GM19351 (cell line): ENCODE data around the gene PDHB.
"Not testable (repeated sequence)": the region's sequence is repeated elsewhere in the genome, so short reads cannot be mapped to it uniquely, and the experiment has no call there.

Experiments
- ATAC-seq: cut with Tn5 transposase; IDR thresholded peaks from one replicate; pipeline ENCODE4 v1.9.1; 2021; ENCODE audit warnings: mild to moderate bottlenecking, moderate library complexity; ENCODE audit not compliant: unreplicated experiment

The PDHB gene

GRCh38 chr3:58440996-58441355 lies 7.3 kb upstream of the PDHB start:
- ATAC-seq = not testable (repeated sequence)

DNA sequence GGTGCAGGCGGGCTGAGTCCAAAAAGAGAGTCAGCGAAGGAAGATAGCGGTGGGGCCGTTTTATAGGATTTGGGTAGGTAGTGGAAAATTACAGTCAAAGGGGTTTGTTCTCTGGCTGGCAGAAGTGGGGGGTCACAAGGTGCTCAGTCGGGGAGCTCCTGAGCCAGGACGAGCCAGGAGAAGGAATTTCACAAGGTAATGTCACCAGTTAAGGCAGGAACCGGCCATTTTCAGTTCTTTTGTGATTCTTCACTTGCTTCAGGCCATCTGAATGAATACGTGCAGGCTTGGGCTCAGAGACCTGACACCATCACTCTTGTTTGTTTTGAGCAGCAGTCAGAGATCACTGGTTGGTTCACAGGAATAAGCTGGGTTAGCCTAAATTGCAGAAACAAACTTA lies 3.6 kb upstream of the PDHB start:
- not testable (repeated sequence) for ATAC-seq

GRCh38 chr3:58434990-58435389 lies 1.4 kb upstream of the PDHB start:
- no peak for ATAC-seq

- ATAC-seq = no peak
Observed at GRCh38 chr3:58434511-58434910, 879 bp upstream of the PDHB start.

GRCh38 chr3:58434168-58434504 lies 504 bp upstream of the PDHB start:
- ATAC-seq = no peak

DNA sequence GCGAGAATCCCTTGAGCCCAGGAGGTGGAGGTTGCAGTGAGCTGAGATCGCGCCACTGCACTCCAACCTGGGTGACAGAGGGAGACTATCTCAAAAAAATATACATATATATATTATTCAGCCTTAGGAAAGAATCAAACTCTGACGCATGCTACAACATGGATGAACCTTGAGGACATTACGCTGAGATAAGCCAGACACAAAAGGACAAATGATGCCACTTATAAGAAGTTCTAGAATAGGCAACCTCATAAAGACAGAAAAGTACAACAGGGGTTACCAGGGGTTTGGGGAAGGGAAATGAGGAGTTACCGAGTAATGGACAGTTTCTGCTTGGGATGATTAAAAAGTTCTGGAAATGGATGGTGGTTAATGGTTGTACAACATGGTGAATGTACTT lies 727 bp downstream of the PDHB start:
- no peak for ATAC-seq

DNA sequence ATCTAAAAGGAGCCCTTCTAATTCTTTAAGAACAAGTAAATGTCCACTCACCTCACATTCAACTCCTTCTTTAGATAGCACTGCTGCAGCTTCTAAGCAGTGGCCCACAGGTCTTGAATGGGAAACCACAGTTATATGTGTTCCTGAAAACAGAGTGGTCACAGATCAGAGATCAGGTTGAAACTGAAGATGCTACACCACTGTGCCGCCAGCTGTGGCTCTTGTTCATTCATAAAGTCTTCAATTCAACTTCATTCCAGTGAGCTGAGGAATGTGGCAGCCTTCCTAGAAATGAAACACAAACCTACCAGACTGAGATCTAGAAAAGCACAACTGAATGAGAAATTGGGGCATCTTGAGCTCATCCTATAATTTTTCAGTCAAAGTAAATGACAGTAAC lies 4.0 kb downstream of the PDHB start:
- peak; percentile 44 for ATAC-seq

DNA sequence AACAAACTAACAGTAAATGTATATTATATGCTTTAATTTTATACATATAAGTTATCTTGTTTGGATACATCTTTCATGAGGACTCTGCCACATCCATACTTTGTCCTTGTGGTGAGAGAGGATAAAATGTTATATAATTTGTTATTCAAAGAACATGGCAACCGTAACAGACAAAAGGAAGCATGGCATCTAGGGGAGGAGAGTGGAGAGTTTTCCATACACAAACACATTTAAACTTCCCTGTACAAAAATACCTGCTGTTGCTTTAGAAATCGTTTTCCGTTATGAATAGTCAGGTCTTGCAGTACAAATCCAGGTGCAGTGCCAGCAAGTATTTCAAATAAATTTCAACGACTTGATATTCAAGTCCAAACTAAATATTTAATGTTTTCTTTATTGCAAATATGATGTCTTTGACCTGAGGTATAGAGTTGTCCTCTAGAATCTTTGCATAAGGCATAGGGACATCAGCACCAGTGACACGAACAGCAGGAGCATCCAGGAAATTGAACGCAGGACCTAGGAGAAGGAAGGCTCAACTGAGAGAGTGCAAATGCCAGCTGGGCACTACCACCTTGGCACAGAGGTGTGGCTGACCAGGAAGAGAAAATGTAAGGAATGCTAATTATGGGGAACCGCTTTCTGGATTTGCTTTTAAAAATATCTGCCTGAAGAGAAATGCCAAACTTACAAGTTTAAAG lies 5.8 kb downstream of the PDHB start:
- ATAC-seq = no peak

- no peak for ATAC-seq
Observed at GRCh38 chr3:58425782-58426181, 7.8 kb downstream of the PDHB start.

GRCh38 chr3:58424613-58425012 lies 9.0 kb downstream of the PDHB start:
- no peak for ATAC-seq

DNA sequence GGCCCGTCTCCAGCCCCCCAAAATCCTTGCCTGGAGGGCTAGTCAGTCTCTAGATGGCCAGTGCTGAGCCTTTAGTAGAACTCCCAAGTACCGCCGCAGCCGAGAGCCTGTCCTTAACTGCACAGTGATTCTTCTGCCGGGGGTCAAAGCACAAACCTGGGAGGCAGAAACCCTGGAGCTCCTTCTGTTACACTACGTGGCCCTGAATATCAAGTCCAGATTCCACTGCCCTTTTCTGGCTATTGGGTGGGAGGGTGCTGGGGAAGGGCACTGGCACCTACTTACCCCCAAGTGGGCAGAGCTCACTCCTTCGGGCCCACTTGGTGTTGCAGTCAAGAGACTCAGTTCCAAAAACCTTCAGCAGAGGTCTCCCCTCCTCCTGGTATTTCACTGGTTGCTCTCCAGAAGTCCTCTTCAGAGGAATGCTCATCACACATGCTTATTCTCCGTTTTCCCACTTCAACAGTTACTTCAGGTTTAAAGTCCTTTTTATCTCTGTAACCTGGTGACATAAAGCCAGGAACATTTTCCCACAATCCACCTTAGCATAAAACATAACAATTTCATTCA lies 10.8 kb downstream of the PDHB start:
- no peak for ATAC-seq

DNA sequence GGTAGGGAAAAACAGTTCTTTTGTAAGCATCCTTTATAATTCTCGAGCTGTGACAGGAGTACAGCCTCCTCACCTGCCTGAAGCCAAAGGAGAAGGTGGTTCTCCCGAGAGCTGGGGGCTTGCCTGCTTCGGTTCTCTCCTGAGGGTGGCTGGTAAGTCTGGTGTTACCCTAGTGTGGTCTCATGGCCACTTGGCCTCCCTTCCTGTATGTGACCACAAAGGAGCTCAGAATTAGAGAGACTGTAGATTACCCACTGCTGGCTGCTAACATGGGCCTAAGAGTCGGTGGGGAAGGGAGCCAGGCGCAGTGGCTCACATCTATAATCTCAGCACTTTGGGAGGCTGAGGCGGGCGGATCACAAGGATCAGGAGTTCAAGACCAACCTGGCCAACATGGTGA lies 12.6 kb downstream of the PDHB start:
- no peak for ATAC-seq

DNA sequence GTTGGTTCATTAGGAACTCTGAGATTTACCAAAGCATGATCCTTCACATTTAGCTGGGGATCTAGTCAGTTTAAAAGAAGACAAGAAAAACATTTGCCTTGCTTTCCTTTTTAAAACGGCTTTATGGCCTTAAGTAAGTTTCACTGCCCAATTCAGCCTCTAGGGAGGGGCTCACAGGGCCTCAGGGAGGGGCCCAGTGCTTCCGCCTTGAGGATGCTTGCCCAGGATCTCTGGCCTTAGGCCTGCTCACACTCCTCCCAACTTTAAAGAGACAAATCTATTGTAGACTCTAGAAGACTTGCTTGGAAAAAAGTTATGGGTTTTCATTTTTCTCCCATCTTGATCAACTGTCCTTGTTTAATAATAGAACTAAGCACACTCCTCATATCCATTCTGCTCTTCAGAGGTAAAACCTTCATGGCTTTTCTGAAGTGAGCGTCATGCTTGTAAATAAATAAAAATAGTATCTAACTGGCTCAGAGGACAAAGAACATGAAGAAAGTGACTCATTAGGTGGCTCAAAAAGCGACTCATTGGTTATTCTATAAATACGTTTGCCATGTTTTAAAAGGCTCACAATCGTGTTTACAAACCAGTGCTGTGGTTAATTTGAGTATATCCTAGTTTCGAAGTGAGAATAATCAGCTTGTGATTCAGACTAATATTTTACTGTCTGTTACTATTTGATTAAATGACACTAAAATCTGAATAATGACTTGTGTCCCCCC lies 13.7 kb downstream of the PDHB start:
- ATAC-seq = peak; percentile 75

DNA sequence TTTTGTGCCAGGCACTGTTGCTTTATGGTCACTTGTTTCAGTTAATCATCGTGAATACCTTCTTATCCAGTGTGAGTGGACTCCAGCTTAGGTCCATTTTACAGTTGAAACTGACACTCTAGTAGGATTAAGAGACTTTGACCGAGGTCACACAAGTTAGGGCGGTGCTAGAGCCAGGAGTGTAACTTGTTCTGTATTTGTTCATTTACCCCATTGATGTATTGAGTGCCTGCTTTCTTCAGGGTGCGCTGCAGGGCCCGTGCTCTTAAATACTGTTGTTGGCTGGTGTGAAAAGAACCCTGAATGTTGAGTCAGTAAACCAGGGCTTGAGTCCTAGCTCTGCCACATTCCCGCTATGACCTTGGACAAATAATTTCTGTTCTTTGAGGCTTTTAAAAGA lies 15.4 kb downstream of the PDHB start:
- no peak for ATAC-seq

DNA sequence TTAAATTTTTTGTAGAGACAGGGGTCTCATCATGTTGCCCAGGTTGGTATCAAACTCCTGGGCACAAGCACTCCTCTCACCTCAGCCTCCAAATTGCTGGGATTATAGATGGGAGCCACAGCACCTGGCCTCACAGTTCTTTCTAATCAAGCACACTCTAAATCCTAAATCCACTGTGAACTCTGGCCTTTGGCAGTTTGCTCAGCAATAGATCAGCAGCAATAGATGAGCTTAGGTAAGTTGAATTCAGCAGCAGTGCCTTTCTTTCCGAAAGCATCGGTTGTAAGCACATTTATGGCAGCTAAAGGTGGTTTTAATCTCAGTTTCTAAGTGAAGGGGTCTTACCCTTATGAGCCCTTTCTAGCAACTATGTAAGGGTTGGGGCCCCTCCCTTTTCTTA lies 16.6 kb downstream of the PDHB start:
- no peak for ATAC-seq

DNA sequence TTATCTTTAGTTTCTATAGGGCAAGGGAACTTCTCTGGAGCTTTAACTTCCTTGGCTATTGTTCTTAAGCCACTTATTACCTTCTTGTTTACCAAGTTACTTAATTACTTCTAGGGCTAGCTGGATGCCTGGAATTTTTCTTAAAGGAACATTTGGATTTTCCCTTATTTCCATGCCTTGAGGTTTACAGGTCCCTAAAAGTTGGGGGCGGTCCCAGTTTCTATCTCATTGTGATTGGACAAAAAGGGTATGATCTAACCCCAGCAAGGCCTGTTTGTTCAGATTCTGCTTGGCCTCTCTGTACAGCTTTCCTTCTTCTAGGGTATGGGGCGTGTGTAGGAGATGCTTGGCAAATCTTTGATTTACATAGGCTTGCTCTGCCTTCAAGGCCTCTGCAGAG lies 17.4 kb downstream of the PDHB start:
- no peak for ATAC-seq

DNA sequence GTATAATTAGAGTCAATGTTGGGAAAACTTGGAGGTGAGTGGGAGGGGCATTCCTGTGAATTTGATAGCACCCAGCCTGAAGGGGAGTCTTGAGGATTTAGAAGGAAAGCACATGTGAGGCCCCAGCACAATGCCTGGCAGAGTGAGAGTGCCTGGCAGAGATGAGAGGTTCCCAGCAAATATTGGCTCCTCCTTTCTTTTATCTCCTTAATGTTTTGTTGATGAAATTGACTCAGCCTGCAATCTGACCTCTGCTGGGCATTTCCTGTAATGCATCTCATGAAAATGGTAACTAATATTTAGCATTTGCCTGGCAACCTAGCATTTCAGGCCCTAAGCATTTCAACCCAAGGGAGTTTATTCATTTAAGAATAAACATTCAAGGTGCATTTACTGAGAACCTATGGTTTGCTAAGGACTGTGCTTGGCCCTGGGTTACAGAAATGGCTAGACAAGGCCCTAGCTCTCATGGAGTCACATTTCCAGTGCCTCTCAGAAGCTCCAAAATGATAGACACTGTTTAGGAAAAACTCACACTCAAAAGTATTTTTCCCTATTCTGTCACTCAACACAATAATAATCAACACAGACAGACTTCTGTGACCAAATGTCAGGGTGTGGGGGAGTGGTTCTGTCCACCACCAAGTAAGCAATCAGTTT lies 19.0 kb downstream of the PDHB start:
- no peak for ATAC-seq

DNA sequence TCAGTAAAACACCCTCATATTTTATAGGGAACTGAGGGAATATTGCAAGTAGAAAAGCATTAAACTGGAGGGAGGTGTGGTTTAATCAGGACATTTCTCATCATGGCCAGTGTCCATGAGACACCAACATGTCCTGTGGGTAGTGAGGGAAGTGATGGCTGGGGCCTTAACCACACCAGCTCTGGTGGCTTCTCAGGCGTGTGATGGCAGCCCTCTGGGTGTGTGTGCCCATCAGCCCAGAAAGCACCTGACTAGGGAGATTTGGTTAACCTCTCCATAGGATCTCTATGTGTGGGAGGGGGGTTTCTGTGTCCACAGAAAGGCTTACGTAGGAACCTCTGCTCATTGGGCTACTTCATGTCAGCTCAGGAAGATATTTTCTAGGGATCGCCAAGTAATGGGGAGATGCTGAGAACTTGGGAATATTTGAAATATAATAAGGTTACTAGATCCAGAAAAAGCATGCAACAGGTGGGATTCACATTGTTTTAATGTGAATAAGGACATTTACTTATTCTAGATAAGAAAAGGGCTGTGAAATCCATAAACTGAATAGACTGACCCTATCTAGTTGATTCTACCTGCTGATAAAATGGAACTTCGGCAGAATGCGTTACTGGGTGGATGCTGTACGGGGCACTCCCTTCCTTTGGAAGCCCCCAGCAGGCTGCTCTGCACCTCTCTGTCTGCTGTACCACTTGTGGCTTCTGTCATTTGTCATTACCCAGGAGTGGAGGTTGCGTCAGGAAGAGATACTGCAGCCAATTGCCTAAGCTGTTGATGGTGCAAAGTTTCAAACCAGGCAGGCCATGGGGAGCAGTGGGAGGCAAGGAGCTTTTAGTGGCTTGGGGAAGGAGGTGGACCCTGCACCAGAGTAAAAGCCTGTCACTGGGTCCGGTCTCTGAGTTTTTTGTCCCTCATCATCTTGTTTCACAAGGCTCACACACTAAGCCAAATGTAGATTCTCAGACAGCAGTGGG lies 21.5 kb downstream of the PDHB start:
- ATAC-seq = no peak

DNA sequence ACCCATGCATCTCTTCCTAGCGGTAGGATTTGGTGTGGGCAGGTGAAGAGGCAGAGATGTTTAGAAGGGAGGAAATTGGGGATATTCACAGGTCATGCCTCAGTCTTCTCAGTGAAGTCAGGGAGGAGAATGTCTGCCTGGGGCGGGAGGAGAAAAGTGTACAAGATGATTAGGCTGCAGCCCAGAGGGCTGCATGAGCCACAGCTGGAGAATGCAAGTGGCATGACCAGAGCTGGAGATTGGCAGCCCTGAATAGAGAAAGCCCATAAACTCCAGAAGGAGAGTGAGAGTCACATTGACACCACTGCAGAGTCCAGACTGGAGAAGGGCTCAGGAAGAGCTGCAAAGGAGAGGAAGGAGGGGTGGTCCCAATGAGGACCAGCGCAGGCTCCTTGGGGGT lies 22.6 kb downstream of the PDHB start:
- ATAC-seq = no peak

GRCh38 chr3:58409663-58410062 lies 24.0 kb downstream of the PDHB start:
- no peak for ATAC-seq

DNA sequence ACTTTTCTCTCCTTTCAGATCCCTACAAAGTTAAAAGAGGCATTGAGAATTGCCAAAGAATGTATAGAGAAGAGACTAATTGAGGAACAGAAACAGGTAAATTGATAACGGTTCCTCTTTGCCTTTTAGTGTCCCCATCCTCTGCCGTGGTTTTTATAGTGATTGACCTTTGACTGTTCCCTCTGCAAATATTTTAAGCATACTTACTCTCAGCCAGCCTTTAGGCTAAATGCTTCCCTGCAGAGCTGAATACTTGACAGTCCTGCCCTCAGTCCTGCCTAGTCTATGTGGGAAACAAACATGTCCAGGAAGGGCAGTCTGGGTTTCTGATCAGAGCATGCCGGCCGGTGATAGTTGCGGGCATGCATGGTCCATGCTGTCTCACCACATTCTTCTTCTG lies 24.7 kb downstream of the PDHB start:
- ATAC-seq = no peak
